ENCODE measurements around the gene PHIP.
"Not testable (repeated sequence)": the region's sequence is repeated elsewhere in the genome, so short reads cannot be mapped to it uniquely, and the experiment has no call there.

PHIP gene

GRCh38 chr6:78921168-78921567 is 156.9 kb downstream of the PHIP start:
- not testable (repeated sequence) for DNase-seq (ENCODE audit: low spot score)

DNA sequence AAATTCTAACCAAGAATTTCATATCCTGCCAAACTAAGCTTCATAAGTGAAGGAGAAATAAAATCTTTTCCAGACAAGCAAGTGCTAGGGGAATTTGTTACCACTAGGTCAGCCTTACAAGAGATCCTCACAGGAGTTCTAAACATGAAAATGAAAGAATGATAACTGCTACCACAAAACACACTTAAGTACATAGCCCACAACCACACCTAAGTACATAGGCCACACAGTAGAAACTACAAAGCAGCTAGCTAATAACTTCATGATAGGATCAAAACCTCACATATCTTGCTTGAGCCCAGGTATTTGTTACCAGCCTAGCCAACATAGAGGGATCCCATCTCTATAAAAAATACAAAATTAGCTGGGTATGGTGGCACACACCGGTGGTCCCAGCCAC is 160.3 kb downstream of the PHIP start:
- no peak for DNase-seq (ENCODE audit: low spot score)

- DNase-seq (ENCODE audit: low spot score), result no peak
Measured at GRCh38 chr6:78916411-78916810, 161.6 kb downstream of the PHIP start.

GRCh38 chr6:78911218-78911940 is 166.7 kb downstream of the PHIP start:
- no peak for DNase-seq (ENCODE audit: low spot score)

GRCh38 chr6:78910591-78911171 is 167.4 kb downstream of the PHIP start:
- DNase-seq (ENCODE audit: low spot score), result no peak

- no peak for DNase-seq (ENCODE audit: low spot score)
Measured at GRCh38 chr6:78910010-78910409, 168.0 kb downstream of the PHIP start.

- no peak for DNase-seq (ENCODE audit: low spot score)
Measured at GRCh38 chr6:78909391-78909790, 168.7 kb downstream of the PHIP start.

GRCh38 chr6:78908621-78909020 is 169.4 kb downstream of the PHIP start:
- DNase-seq (ENCODE audit: low spot score), result no peak

DNA sequence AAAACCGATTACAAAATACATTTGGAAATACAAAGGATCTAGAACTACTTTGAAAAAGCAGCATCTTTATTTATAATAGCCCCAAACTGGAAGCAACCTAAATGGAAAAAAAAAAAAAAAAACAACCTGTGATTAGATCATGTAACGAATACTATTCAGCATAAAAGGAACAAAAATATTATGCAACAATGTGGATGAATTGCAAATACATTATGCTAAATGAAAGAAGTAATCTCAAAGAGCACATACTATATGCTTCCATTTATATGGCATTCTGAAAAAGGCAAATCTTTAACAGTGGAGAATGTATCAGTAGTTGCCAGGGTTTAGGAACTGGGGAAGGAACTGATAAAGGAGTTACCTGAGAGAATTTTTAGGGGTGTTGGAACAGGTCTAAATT is 181.8 kb downstream of the PHIP start:
- DNase-seq (ENCODE audit: low spot score), result no peak

DNA sequence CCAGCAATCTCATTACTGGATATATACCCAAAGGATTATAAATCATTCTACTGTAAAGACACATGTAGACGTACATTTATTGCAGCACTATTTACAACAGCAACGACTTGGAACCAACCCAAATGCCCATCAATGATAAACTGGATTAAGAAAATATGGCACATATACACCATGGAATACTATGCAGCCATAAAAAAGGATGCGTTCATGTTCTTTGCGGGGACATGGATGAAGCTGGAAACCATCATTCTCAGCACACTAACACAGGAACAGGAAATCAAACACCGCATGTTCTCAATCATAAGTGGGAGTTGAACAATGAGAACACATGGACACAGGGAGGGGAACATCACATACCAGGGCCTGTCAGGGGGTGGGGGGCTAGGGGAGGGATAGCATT is 188.2 kb downstream of the PHIP start:
- not testable (repeated sequence) for DNase-seq (ENCODE audit: low spot score)

All from CD4-positive, alpha-beta T cell treated with Interleukin-2 at 100 ng/mL for 4 hours (primary cell).